Spleen (tissue), 7 donors: ENCODE results near the gene RELCH.

Experiments
- POLR2A ChIP-seq, 3 donors: fragments of 450-650 bp; IDR thresholded peaks; one replicate each; pipeline ENCODE4 v1.5.1; 2017; ENCODE audit warnings: antibody characterized with exemption in 3 of 3, mild to moderate bottlenecking in 1 of 3
- TF ChIP-seq, protein P1 (sequence below), 11 experiments: fragments of 200-600 bp in 7 of 11; fragments of 450-650 bp in 4 of 11; sonication (generic) in 4 of 11; IDR thresholded peaks in 8 of 11; conservative IDR thresholded peaks in 3 of 11; 1 replicate in 7 of 11; 2 replicates in 4 of 11; pipeline versions ENCODE4 v1.4.0 to v1.8.0; 2016 to 2021; ENCODE audit warnings: antibody characterized with exemption in 11 of 11, inconsistent platforms in 4 of 11, mild to moderate bottlenecking in 1 of 11
- donor health status: DM: no; HTN: no; CAD: no; lungs with moderate emphysema.
- donor health status: DM: no; HTN: no; CAD: no.
- donor health status: DM: no; HTN: no; CAD: no.

DNA sequence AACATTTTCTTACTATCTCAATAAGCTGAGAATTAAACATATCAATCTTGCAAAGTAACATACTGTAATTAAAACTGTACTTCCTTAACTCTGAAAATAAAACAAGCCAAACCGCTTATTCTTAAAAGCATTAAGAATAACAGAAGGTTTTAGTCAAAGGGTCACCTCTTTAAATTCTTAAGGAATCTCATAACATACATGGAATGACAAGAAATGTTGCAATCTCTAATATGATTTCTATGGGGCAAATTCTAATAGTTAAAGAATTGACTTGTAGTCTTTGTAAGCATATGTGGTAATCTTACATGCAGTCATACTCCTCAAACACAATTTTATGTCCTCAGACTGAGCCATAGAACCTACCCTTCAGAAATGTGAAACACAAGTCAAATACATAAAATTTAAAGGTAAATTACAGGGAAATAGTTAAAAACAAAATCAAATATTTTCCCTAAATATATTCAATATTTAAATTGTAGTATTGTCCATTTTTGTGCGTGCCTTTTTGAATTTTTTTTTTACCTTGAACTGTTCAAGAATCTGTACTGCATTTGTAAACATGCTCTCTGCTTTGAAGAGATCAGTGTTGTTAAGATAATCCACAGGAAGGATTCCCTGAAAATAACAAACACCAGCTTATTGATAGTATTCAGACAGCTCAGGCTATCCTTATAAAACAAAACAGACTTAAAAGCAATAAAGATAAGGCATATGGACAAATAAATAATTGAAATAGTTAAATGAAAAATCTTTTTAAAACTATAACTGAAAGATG lies 48.4 kb upstream of the RELCH start:
- TF ChIP-seq POLR2A (IDR thresholded peaks at IDR 0.05), result no peak
- TF ChIP-seq, protein P1, sequence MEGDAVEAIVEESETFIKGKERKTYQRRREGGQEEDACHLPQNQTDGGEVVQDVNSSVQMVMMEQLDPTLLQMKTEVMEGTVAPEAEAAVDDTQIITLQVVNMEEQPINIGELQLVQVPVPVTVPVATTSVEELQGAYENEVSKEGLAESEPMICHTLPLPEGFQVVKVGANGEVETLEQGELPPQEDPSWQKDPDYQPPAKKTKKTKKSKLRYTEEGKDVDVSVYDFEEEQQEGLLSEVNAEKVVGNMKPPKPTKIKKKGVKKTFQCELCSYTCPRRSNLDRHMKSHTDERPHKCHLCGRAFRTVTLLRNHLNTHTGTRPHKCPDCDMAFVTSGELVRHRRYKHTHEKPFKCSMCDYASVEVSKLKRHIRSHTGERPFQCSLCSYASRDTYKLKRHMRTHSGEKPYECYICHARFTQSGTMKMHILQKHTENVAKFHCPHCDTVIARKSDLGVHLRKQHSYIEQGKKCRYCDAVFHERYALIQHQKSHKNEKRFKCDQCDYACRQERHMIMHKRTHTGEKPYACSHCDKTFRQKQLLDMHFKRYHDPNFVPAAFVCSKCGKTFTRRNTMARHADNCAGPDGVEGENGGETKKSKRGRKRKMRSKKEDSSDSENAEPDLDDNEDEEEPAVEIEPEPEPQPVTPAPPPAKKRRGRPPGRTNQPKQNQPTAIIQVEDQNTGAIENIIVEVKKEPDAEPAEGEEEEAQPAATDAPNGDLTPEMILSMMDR (IDR thresholded peaks at IDR 0.05 in 8 of 11, conservative IDR thresholded peaks at IDR 0.05 in 3 of 11), result no peak
